Esophagus squamous epithelium (tissue), 4 donors: ENCODE results near the gene LMF1.

ENCODE experiments used
- CTCF ChIP-seq, 6 experiments: fragments of 450-650 bp in 4 of 6; fragments of 200-600 bp in 2 of 6; sonication (generic) in 2 of 6; IDR thresholded peaks; one replicate each; pipeline ENCODE4 v1.5.1; 2016 to 2019; ENCODE audit warnings: antibody characterized with exemption in 6 of 6, mild to moderate bottlenecking in 4 of 6, moderate library complexity in 4 of 6
- POLR2A ChIP-seq, 4 donors: fragments of 450-650 bp; IDR thresholded peaks; one replicate each; pipeline ENCODE4 v1.6.1; 2017; ENCODE audit warnings: antibody characterized with exemption in 4 of 4, mild to moderate bottlenecking in 4 of 4, moderate library complexity in 3 of 4

DNA sequence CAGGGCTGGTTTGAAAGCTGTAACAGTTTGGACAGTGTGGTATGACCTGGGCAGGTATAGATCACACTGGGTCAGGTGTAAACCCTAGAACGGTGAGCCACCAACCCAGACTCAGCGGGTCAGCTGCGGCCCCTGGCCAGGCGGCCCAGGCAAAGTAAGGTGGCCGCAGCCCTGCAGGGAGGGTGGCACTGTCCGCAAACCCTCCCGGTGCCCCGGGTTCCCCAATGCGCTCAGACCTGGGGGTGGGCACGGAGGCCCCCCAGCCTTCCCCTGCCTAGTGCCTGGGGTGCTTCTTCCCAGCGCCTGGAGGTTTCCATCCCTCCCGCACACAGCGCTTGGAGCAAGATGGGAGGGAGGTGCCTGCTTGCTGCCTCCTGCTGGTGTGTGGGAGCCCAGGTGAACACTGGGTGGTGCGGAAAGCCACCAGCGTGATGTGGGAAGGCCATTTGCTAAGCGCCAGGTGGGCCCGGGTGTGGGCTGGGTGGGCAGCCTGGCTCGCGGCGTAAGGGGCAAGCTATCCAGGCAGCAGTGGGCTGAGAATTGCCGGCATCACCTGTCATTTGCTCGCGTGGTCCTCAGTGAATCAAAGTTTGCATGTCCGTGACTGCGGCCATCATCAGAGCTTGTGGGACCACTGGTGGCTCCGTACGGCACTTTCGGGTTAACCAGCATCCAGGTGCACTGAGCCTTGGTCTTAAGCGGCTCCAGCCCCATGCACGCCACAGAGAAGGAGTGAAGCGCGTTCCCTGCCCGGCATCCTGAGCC lies 122.9 kb downstream of the LMF1 start:
- TF ChIP-seq POLR2A (IDR thresholded peaks at IDR 0.05) = no peak
- TF ChIP-seq CTCF (IDR thresholded peaks at IDR 0.05) = no peak
